Right renal pelvis (tissue), 4 donors: ENCODE measurements around the gene VAMP5. TPM values are rescaled to one million over a fixed set of nuclear protein-coding genes. Genes with fewer than 3 reads are reported as not detected.
A peak's percentile ranks its signal among the peaks of the same experiment; 100 is the strongest.
"Not testable (repeated sequence)": the region's sequence is repeated elsewhere in the genome, so short reads cannot be mapped to it uniquely, and the experiment has no call there.

ENCODE experiments used
- DNase-seq, 4 donors: peaks; one replicate each; pipeline ENCODE4 v3.0.0-alpha.2; 2013; ENCODE audit warnings: low read depth in 4 of 4, low spot score in 3 of 4, missing footprints in 1 of 4
- polyA plus RNA-seq, 4 donors: library from polyadenylated mRNA; unstranded; fragments of 120-200 nt; gene quantifications; one replicate each; pipeline ENCODE4 v1.2.1, GENCODE V29; 2013; ENCODE audit not compliant: insufficient read length in 4 of 4

The VAMP5 gene
- polyA plus RNA-seq, 4 donors, result 40.5 to 50.8 (median 42.5) TPM

- no peak for DNase-seq
These were observed 15.4 kb downstream of the VAMP5 start for GRCh38 chr2:85599468-85600234.

GRCh38 chr2:85600235-85600575 lies 16.0 kb downstream of the VAMP5 start:
- no peak for DNase-seq

GRCh38 chr2:85600951-85601770 lies 16.9 kb downstream of the VAMP5 start:
- no peak for DNase-seq

- DNase-seq, result no peak
These were observed 17.7 kb downstream of the VAMP5 start for GRCh38 chr2:85601771-85602475.

GRCh38 chr2:85602476-85603234 lies 18.4 kb downstream of the VAMP5 start, which contains the start of gene TMEM150A:
TMEM150A (minus strand) TSS chr2:85602698; CDS start chr2:85601948, 750 bp downstream.
- peak; percentile 81 to 89 (median 86) for DNase-seq

- DNase-seq, result not testable (repeated sequence)
These were observed 19.9 kb downstream of the VAMP5 start for GRCh38 chr2:85604133-85604444.

GRCh38 chr2:85604568-85605339 lies 20.5 kb downstream of the VAMP5 start:
- no peak for DNase-seq

- no peak for DNase-seq
These were observed 21.3 kb downstream of the VAMP5 start for GRCh38 chr2:85605406-85606115.

GRCh38 chr2:85606116-85606455 lies 21.9 kb downstream of the VAMP5 start:
- no peak for DNase-seq

GRCh38 chr2:85607268-85608215 lies 23.3 kb downstream of the VAMP5 start:
- DNase-seq, result no peak

GRCh38 chr2:85611217-85611704 lies 27.0 kb downstream of the VAMP5 start:
- no peak for DNase-seq

GRCh38 chr2:85611705-85612587 lies 27.7 kb downstream of the VAMP5 start, which contains the start of gene C2orf68:
C2orf68 (minus strand) TSS chr2:85612066; CDS start chr2:85611984, 82 bp downstream.
- peak; percentile 84 to 90 (median 84) for DNase-seq

GRCh38 chr2:85613717-85614515 lies 29.7 kb downstream of the VAMP5 start:
- no peak for DNase-seq

- DNase-seq, result not testable (repeated sequence)
These were observed 30.5 kb downstream of the VAMP5 start for GRCh38 chr2:85614757-85615156.

GRCh38 chr2:85615413-85615728 lies 31.1 kb downstream of the VAMP5 start:
- DNase-seq, result no peak

- DNase-seq, result not testable (repeated sequence)
These were observed 33.5 kb downstream of the VAMP5 start for GRCh38 chr2:85617723-85618122.
